ENCODE measurements around the gene CCNL2.
A peak's percentile ranks its signal among the peaks of the same experiment; 100 is the strongest.

The CCNL2 gene

GRCh38 chr1:1381294-1381693 is 17.8 kb downstream of the CCNL2 start:
- no peak overlapping the region for H3K9ac ChIP-seq (ENCODE audit: low read length)
- H3K27me3 ChIP-seq (ENCODE audit: control insufficient read depth in 1 of 2, insufficient read depth in 1 of 2, low read length in 2 of 2): no peaks in the 10 kb centered on the region
- H3K18ac ChIP-seq (ENCODE audit: low read depth in 1 of 2, low read length in 2 of 2): no peak overlapping the region
- H3K9me3 ChIP-seq (ENCODE audit: control insufficient read depth, low read length): no peaks in the 10 kb centered on the region
- H3K79me1 ChIP-seq (replicated peaks; ENCODE audit: low read length, poor library complexity, severe bottlenecking): peaks cover 23% of the 10 kb centered on the region
- no peak for DNase-seq
- no peak overlapping the region for H2BK12ac ChIP-seq (ENCODE audit: low read length in 2 of 2)
- H3K4me1 ChIP-seq (ENCODE audit: control insufficient read depth, insufficient read depth, low read depth, low read length): peaks cover 2% of the 10 kb centered on the region
- no peak overlapping the region for H4K91ac ChIP-seq (ENCODE audit: low read length)
- H3K36me3 ChIP-seq (ENCODE audit: control insufficient read depth in 1 of 2, insufficient read depth in 2 of 2, low read depth in 1 of 2, low read length in 2 of 2): peaks cover 33 to 50% of the 10 kb centered on the region in 2 experiments
- H3K4ac ChIP-seq (ENCODE audit: low read depth in 1 of 2, low read length in 2 of 2): no peak overlapping the region
- H3K27ac ChIP-seq (ENCODE audit: low read length, poor library complexity, severe bottlenecking): no peak overlapping the region
- no peak overlapping the region for H2AK5ac ChIP-seq (ENCODE audit: low read length, severe bottlenecking)
- H2AFZ ChIP-seq (ENCODE audit: low read depth, low read length): no peak overlapping the region
- no peak overlapping the region for H2BK120ac ChIP-seq (ENCODE audit: low read depth, low read length)
- WGBS: 84% methylated on average over 8 of the region's 8 CpGs
- H3K23ac ChIP-seq (ENCODE audit: low read length in 2 of 2): no peak overlapping the region
- H3K4me2 ChIP-seq (ENCODE audit: low read length, poor library complexity, severe bottlenecking): no peak overlapping the region
- no peak overlapping the region for H2BK15ac ChIP-seq (ENCODE audit: low read depth, poor library complexity, severe bottlenecking)
- no peak overlapping the region for H3K4me3 ChIP-seq (ENCODE audit: insufficient read depth in 1 of 2, low read depth in 1 of 2, low read length in 2 of 2)
- H4K8ac ChIP-seq (ENCODE audit: low read length): no peak overlapping the region
- H2BK5ac ChIP-seq (ENCODE audit: low read depth, low read length, poor library complexity, severe bottlenecking): no peak overlapping the region
- H3K14ac ChIP-seq (ENCODE audit: low read length in 2 of 2): no peak overlapping the region

DNA sequence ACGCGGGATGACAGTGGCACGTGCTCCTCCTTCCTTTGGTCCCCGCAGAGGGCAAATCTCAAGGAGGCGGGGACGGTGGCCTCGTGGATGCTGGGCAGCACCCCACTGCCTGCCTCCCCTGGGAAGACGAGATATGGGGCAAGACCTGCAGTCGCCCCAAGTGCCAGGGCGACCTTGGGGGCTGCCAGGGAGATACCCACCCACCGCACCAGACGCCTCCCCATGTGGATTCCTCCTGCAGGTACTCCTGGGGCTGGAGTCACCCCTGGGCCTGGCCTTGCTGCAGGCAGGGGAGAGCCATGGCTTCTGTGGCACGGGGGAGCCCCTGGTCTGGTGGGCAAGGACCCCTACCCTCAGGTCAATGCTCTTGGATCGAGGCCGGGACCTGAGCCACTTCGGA is 18.3 kb downstream of the CCNL2 start:
- H3K79me1 ChIP-seq (replicated peaks; ENCODE audit: low read length, poor library complexity, severe bottlenecking): peaks cover 24% of the 10 kb centered on the region
- H2BK5ac ChIP-seq (ENCODE audit: low read depth, low read length, poor library complexity, severe bottlenecking): no peak overlapping the region
- H3K23ac ChIP-seq (ENCODE audit: low read length in 2 of 2): no peak overlapping the region
- no peak overlapping the region for H4K91ac ChIP-seq (ENCODE audit: low read length)
- no peak overlapping the region for H4K8ac ChIP-seq (ENCODE audit: low read length)
- no peak overlapping the region for H3K4me2 ChIP-seq (ENCODE audit: low read length, poor library complexity, severe bottlenecking)
- H2AK5ac ChIP-seq (ENCODE audit: low read length, severe bottlenecking): no peak overlapping the region
- no peak overlapping the region for H2BK12ac ChIP-seq (ENCODE audit: low read length in 2 of 2)
- H3K4ac ChIP-seq (ENCODE audit: low read depth in 1 of 2, low read length in 2 of 2): no peak overlapping the region
- no peak overlapping the region for H3K9ac ChIP-seq (ENCODE audit: low read length)
- DNase-seq: no peak
- no peak overlapping the region for H2BK120ac ChIP-seq (ENCODE audit: low read depth, low read length)
- H3K18ac ChIP-seq (ENCODE audit: low read depth in 1 of 2, low read length in 2 of 2): no peak overlapping the region
- no peaks in the 10 kb centered on the region for H3K9me3 ChIP-seq (ENCODE audit: control insufficient read depth, low read length)
- no peaks in the 10 kb centered on the region for H3K27me3 ChIP-seq (ENCODE audit: control insufficient read depth in 1 of 2, insufficient read depth in 1 of 2, low read length in 2 of 2)
- 96% methylated on average over 16 of the region's 16 CpGs for WGBS
- no peak overlapping the region for H3K27ac ChIP-seq (ENCODE audit: low read length, poor library complexity, severe bottlenecking)
- no peak overlapping the region for H3K4me3 ChIP-seq (ENCODE audit: insufficient read depth in 1 of 2, low read depth in 1 of 2, low read length in 2 of 2)
- no peak overlapping the region for H3K14ac ChIP-seq (ENCODE audit: low read length in 2 of 2)
- no peak overlapping the region for H2AFZ ChIP-seq (ENCODE audit: low read depth, low read length)
- peaks cover 29 to 49% of the 10 kb centered on the region in 2 experiments for H3K36me3 ChIP-seq (ENCODE audit: control insufficient read depth in 1 of 2, insufficient read depth in 2 of 2, low read depth in 1 of 2, low read length in 2 of 2)
- H2BK15ac ChIP-seq (ENCODE audit: low read depth, poor library complexity, severe bottlenecking): no peak overlapping the region
- peaks cover 6% of the 10 kb centered on the region for H3K4me1 ChIP-seq (ENCODE audit: control insufficient read depth, insufficient read depth, low read depth, low read length)

GRCh38 chr1:1377540-1378205 is 21.5 kb downstream of the CCNL2 start:
- peaks cover 19% of the 10 kb centered on the region for H3K4me1 ChIP-seq (ENCODE audit: control insufficient read depth, insufficient read depth, low read depth, low read length)
- H3K79me1 ChIP-seq (replicated peaks; ENCODE audit: low read length, poor library complexity, severe bottlenecking): peaks cover 29% of the 10 kb centered on the region
- H3K27ac ChIP-seq (ENCODE audit: low read length, poor library complexity, severe bottlenecking): no peak overlapping the region
- no peaks in the 10 kb centered on the region for H3K9me3 ChIP-seq (ENCODE audit: control insufficient read depth, low read length)
- no peak overlapping the region for H3K4me3 ChIP-seq (ENCODE audit: insufficient read depth in 1 of 2, low read depth in 1 of 2, low read length in 2 of 2)
- no peak overlapping the region for H2AK5ac ChIP-seq (ENCODE audit: low read length, severe bottlenecking)
- no peak overlapping the region for H4K91ac ChIP-seq (ENCODE audit: low read length)
- DNase-seq: no peak
- no peak overlapping the region for H2BK5ac ChIP-seq (ENCODE audit: low read depth, low read length, poor library complexity, severe bottlenecking)
- H3K23ac ChIP-seq (ENCODE audit: low read length in 2 of 2): no peak overlapping the region
- H3K9ac ChIP-seq (ENCODE audit: low read length): no peak overlapping the region
- no peak overlapping the region for H2BK12ac ChIP-seq (ENCODE audit: low read length in 2 of 2)
- no peak overlapping the region for H3K4me2 ChIP-seq (ENCODE audit: low read length, poor library complexity, severe bottlenecking)
- no peaks in the 10 kb centered on the region for H3K27me3 ChIP-seq (ENCODE audit: control insufficient read depth in 1 of 2, insufficient read depth in 1 of 2, low read length in 2 of 2)
- H2BK15ac ChIP-seq (ENCODE audit: low read depth, poor library complexity, severe bottlenecking): no peak overlapping the region
- H2AFZ ChIP-seq (ENCODE audit: low read depth, low read length): no peak overlapping the region
- H2BK120ac ChIP-seq (ENCODE audit: low read depth, low read length): no peak overlapping the region
- no peak overlapping the region for H3K4ac ChIP-seq (ENCODE audit: low read depth in 1 of 2, low read length in 2 of 2)
- no peak overlapping the region for H3K18ac ChIP-seq (ENCODE audit: low read depth in 1 of 2, low read length in 2 of 2)
- peaks cover 26 to 43% of the 10 kb centered on the region in 2 experiments for H3K36me3 ChIP-seq (ENCODE audit: control insufficient read depth in 1 of 2, insufficient read depth in 2 of 2, low read depth in 1 of 2, low read length in 2 of 2)
- 95% methylated on average over 16 of the region's 16 CpGs for WGBS
- H3K14ac ChIP-seq (ENCODE audit: low read length in 2 of 2): no peak overlapping the region
- H4K8ac ChIP-seq (ENCODE audit: low read length): no peak overlapping the region

GRCh38 chr1:1376551-1377226 is 22.4 kb downstream of the CCNL2 start:
- 95% methylated on average over 10 of the region's 10 CpGs for WGBS
- peaks cover 24 to 47% of the 10 kb centered on the region in 2 experiments for H3K36me3 ChIP-seq (ENCODE audit: control insufficient read depth in 1 of 2, insufficient read depth in 2 of 2, low read depth in 1 of 2, low read length in 2 of 2)
- no peaks in the 10 kb centered on the region for H3K9me3 ChIP-seq (ENCODE audit: control insufficient read depth, low read length)
- H3K27ac ChIP-seq (ENCODE audit: low read length, poor library complexity, severe bottlenecking): no peak overlapping the region
- H3K79me1 ChIP-seq (replicated peaks; ENCODE audit: low read length, poor library complexity, severe bottlenecking): peaks cover 28% of the 10 kb centered on the region
- no peak overlapping the region for H3K23ac ChIP-seq (ENCODE audit: low read length in 2 of 2)
- peak overlapping the region in 1 of 2 experiments; percentile 93 for H3K4me3 ChIP-seq (ENCODE audit: insufficient read depth in 1 of 2, low read depth in 1 of 2, low read length in 2 of 2)
- H2BK5ac ChIP-seq (ENCODE audit: low read depth, low read length, poor library complexity, severe bottlenecking): no peak overlapping the region
- no peak overlapping the region for H3K4me2 ChIP-seq (ENCODE audit: low read length, poor library complexity, severe bottlenecking)
- peak overlapping the region in 1 of 2 experiments; percentile 30 for H3K4ac ChIP-seq (ENCODE audit: low read depth in 1 of 2, low read length in 2 of 2)
- no peak overlapping the region for H2BK12ac ChIP-seq (ENCODE audit: low read length in 2 of 2)
- H3K9ac ChIP-seq (ENCODE audit: low read length): peak overlapping the region; percentile 94
- DNase-seq: no peak
- H3K14ac ChIP-seq (ENCODE audit: low read length in 2 of 2): no peak overlapping the region
- no peak overlapping the region for H2AFZ ChIP-seq (ENCODE audit: low read depth, low read length)
- no peak overlapping the region for H2BK15ac ChIP-seq (ENCODE audit: low read depth, poor library complexity, severe bottlenecking)
- H3K27me3 ChIP-seq (ENCODE audit: control insufficient read depth in 1 of 2, insufficient read depth in 1 of 2, low read length in 2 of 2): no peaks in the 10 kb centered on the region
- H3K4me1 ChIP-seq (ENCODE audit: control insufficient read depth, insufficient read depth, low read depth, low read length): peaks cover 26% of the 10 kb centered on the region
- no peak overlapping the region for H3K18ac ChIP-seq (ENCODE audit: low read depth in 1 of 2, low read length in 2 of 2)
- H4K91ac ChIP-seq (ENCODE audit: low read length): no peak overlapping the region
- peak overlapping the region; percentile 47 for H2AK5ac ChIP-seq (ENCODE audit: low read length, severe bottlenecking)
- H2BK120ac ChIP-seq (ENCODE audit: low read depth, low read length): no peak overlapping the region
- H4K8ac ChIP-seq (ENCODE audit: low read length): no peak overlapping the region

Measured in mesenchymal stem cell (in vitro differentiated cells and primary cell).